Measurements from ENCODE around the gene ITGB4.
"Not testable (repeated sequence)": the region's sequence is repeated elsewhere in the genome, so short reads cannot be mapped to it uniquely, and the experiment has no call there.

The ITGB4 gene

DNA sequence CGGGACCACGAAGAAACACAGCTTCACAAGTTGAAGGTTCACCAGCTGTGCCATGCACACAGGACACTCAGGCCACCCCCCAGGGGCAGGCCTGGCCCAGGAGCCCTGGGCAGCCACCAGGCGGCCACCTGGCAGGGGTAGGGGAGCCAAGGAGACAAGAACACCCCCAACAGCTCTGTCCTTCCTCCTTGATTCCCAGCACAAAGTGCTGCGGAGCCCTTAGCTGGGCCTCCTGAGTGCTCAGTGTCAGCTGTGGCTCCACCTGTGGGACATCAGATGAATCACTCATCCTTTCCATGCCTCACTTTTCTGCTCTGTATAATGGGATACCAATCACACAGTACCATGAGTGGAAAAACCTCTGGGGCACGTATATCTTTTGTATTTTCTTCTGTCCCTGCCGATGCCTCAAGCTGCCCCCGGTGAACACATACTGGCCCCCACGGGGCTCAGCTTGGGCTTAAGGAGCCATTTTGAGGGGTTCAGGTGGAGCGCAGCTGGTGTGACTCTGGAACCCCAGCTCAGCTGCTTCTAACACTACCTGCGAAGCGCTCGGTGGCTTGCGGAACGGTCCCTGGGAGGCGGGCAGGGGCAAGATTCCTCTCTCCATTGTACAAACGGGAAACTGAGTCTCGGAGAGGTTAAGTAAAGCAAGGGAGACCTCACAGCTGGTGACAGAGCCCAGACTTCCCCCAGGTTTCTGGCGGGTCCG lies 31.7 kb downstream of the ITGB4 start:
- peaks cover 25% of the 10 kb centered on the region for H3K4me1 Mint-ChIP-seq
- no peak for ATAC-seq

DNA sequence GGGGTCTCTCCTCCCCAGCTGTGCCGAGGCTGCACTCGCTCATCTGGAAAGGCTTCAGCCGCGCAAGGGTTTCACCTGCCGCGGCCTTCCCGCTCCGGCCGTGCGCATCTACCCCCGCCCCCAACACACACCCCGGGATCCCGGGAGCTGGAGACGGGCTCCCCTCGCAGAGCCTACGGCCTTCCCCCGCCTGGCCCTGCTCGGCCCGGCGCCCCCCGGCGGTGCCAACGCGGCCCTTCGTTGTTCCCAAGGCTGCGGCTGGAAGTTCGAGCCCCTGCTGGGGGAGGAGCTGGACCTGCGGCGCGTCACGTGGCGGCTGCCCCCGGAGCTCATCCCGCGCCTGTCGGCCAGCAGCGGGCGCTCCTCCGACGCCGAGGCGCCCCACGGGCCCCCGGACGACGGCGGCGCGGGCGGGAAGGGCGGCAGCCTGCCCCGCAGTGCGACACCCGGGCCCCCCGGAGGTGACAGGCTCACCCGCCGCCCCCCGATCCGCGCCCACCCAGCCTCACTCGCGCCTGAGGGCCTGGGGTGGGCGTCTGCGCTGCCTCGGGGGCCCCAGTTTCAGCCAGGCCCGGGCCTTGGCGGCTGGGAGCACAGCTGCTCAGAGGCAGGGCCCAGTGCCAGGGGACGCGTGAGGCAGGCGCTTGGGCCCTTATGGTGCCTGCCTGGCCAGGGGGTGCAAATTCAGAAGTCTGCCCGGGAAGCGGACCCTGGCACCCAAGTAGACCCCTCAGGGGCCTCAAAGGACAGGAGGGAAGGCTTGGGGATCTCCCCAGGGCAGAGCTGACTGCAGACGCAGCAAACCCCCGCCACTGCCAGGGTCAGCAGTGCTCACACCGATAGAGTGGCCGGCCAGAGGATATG lies 32.5 kb downstream of the ITGB4 start:
- peaks cover 24% of the 10 kb centered on the region for H3K4me1 Mint-ChIP-seq

More for the DNA sequence above, 31.7 kb downstream of the ITGB4 start:
- peak overlapping the region; percentile 74 for H3K27ac Mint-ChIP-seq
- no peaks in the 10 kb centered on the region for H3K27me3 Mint-ChIP-seq
- H3K4me3 Mint-ChIP-seq = peak overlapping the region; percentile 72
- H3K36me3 Mint-ChIP-seq = no peaks in the 10 kb centered on the region
- H3K9me3 Mint-ChIP-seq = no peaks in the 10 kb centered on the region

DNA sequence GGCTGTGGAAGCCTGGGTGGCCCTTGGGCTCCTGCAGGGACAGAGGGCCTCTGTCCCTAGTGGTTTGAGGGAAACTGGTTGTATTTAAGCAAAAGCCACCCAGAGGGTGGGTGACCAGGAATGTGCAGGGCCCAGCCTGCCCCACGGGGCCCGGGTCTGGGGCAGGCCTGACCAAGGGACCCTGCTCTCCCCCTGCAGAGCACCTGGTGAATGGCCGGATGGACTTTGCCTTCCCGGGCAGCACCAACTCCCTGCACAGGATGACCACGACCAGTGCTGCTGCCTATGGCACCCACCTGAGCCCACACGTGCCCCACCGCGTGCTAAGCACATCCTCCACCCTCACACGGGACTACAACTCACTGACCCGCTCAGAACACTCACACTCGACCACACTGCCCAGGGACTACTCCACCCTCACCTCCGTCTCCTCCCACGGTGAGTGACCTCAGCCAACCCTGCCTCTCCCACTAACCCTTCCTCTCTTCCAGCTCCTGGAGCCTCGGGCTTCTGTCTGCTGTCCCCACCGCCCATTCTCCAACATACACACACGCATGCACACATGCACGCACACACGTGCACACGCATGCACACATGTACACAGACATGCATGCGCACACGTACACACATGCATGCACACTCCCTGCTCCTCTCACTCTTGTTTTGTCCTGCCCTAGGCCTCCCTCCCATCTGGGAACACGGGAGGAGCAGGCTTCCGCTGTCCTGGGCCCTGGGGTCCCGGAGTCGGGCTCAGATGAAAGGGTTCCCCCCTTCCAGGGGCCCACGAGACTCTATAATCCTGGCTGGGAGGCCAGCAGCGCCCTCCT lies 33.3 kb downstream of the ITGB4 start:
- Mint-ChIP-seq H3K36me3 (peaks cover 9% of the 10 kb centered on the region), H3K4me3 (peak overlapping the region; percentile 24), H3K27me3 (no peaks in the 10 kb centered on the region), H3K4me1 (peaks cover 22% of the 10 kb centered on the region), H3K9me3 (no peaks in the 10 kb centered on the region), H3K27ac (peak overlapping the region; percentile 66)
- ATAC-seq = no peak

More for the DNA sequence above, 32.5 kb downstream of the ITGB4 start:
- no peaks in the 10 kb centered on the region for H3K9me3 Mint-ChIP-seq
- peaks cover 2% of the 10 kb centered on the region for H3K36me3 Mint-ChIP-seq
- peak; percentile 86 for ATAC-seq
- peak overlapping the region; percentile 72 for H3K4me3 Mint-ChIP-seq
- H3K27ac Mint-ChIP-seq = peak overlapping the region; percentile 74
- H3K27me3 Mint-ChIP-seq = no peaks in the 10 kb centered on the region

DNA sequence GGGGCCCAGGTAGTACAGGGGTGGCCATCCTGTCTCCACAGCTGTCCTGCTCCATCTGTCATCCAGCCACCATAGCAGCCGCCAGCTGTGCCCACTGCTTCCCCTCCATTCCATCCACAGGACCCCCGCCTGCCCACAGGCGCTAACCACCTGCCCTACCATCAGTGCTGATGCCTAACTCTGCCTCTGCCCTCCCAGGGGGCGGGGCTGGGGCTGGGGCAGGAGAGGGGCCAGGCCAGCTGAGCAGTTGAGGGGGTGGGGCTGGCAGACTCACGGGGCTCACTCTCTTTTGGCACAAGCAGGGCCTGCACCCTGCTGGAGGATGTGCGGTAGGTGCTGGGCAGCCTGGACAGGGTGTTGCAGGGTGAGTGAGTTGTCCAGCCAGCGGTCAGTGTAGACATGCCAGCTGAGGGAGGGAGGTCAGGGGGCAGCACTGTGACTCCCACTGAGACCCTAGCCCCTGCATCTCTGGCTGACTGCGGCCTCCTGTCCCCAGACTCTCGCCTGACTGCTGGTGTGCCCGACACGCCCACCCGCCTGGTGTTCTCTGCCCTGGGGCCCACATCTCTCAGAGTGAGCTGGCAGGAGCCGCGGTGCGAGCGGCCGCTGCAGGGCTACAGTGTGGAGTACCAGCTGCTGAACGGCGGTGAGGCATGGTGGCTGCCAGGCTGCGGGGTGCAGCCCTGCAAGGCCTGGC lies 34.1 kb downstream of the ITGB4 start:
- H3K36me3 Mint-ChIP-seq = peaks cover 9% of the 10 kb centered on the region
- no peaks in the 10 kb centered on the region for H3K27me3 Mint-ChIP-seq
- H3K4me3 Mint-ChIP-seq = peak overlapping the region; percentile 24
- H3K9me3 Mint-ChIP-seq = no peaks in the 10 kb centered on the region
- ATAC-seq = no peak
- H3K4me1 Mint-ChIP-seq = peaks cover 15% of the 10 kb centered on the region
- H3K27ac Mint-ChIP-seq = peak overlapping the region; percentile 66

DNA sequence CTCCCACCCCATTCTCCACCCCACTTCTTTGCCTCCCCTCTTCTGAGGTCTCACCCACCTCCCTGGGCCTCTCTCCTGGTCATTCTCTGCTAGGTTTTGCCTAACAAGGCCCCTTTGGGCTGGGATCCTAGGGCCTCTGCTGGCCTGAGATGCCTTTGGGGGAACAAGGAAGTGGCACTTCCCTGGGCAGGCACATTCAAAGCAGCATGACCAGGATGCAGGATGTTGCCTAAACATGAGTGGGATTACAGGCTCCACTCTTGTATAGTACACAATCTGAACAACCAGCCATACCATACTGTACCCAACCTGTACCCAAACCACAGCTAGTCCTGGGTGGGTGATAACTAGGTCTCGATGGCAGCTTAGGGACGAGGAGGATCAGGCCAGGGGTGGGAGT lies 34.7 kb downstream of the ITGB4 start:
- Mint-ChIP-seq H3K9me3 (no peaks in the 10 kb centered on the region), H3K36me3 (peaks cover 9% of the 10 kb centered on the region), H3K27me3 (no peaks in the 10 kb centered on the region), H3K4me1 (peaks cover 15% of the 10 kb centered on the region), H3K4me3 (no peak overlapping the region), H3K27ac (no peak overlapping the region)
- no peak for ATAC-seq

DNA sequence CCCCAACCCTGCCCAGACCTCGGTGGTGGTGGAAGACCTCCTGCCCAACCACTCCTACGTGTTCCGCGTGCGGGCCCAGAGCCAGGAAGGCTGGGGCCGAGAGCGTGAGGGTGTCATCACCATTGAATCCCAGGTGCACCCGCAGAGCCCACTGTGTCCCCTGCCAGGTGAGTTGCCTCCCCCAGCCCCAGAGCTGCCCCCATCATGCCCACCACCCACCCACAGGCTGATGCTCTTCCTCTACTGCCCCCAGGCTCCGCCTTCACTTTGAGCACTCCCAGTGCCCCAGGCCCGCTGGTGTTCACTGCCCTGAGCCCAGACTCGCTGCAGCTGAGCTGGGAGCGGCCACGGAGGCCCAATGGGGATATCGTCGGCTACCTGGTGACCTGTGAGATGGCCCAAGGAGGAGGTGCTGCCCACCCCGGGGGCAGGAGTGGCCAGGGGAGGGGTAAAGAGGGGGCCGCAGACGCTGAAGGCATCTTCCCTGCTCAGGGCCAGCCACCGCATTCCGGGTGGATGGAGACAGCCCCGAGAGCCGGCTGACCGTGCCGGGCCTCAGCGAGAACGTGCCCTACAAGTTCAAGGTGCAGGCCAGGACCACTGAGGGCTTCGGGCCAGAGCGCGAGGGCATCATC lies 35.3 kb downstream of the ITGB4 start:
- Mint-ChIP-seq H3K27me3 (no peaks in the 10 kb centered on the region), H3K27ac (no peak overlapping the region), H3K36me3 (peaks cover 9% of the 10 kb centered on the region), H3K4me1 (peaks cover 15% of the 10 kb centered on the region), H3K9me3 (no peaks in the 10 kb centered on the region), H3K4me3 (no peak overlapping the region)
- no peak for ATAC-seq

DNA sequence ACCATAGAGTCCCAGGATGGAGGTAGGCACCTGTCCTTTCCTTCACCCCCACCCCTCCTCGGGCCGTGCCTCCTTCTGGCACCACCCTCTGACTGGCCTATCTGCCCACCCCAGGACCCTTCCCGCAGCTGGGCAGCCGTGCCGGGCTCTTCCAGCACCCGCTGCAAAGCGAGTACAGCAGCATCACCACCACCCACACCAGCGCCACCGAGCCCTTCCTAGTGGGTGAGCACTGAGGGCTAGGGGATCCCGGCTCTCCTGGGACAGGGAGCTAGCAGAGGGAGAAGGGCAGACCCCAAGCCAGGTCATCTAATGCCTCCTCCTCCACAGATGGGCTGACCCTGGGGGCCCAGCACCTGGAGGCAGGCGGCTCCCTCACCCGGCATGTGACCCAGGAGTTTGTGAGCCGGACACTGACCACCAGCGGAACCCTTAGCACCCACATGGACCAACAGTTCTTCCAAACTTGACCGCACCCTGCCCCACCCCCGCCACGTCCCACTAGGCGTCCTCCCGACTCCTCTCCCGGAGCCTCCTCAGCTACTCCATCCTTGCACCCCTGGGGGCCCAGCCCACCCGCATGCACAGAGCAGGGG lies 35.9 kb downstream of the ITGB4 start:
- Mint-ChIP-seq H3K27me3 (no peaks in the 10 kb centered on the region), H3K27ac (no peak overlapping the region), H3K36me3 (peaks cover 10% of the 10 kb centered on the region), H3K4me3 (no peak overlapping the region), H3K9me3 (no peaks in the 10 kb centered on the region), H3K4me1 (peaks cover 15% of the 10 kb centered on the region)
- ATAC-seq = no peak

DNA sequence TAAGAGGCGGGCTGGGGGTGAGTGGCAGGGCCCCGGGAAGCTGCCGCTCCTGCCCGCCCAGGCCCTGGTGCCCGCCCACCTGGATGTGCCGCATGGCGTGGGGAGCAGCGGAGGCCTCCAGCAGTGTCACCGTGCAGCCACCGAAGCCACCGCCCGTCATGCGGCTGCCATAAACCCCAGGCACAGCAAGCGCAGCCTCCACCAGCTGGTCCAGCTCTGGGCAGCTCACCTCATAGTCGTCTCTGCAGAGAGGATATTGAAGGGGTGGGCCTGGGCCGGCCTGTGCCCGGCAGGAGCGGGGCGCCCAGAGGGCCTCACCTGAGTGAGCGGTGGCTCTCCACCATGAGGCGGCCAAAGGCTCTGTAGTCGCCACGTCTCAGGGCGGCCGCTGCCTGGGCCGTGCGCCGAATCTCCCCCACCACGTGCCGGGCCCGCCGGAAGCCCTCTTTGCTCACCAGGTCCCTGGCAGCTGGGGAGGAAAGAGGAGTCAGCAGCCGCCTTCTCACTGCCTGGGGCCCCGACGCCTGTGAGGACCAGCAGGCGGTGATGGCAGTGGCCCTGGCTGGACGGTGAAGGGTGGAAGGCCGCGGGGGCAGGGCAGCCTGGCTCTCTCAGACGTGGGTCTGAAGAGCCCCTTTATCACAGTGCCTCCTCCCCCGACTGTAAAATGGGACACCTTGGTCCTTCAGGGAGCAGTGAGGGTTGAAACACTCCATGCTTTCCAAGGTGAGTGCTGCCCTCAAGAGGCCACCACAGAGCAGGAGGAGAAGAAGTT lies 37.1 kb downstream of the ITGB4 start:
- Mint-ChIP-seq H3K4me1 (peaks cover 21% of the 10 kb centered on the region), H3K9me3 (no peaks in the 10 kb centered on the region), H3K27ac (no peak overlapping the region), H3K27me3 (no peaks in the 10 kb centered on the region), H3K36me3 (peaks cover 17% of the 10 kb centered on the region), H3K4me3 (no peak overlapping the region)
- ATAC-seq = no peak

DNA sequence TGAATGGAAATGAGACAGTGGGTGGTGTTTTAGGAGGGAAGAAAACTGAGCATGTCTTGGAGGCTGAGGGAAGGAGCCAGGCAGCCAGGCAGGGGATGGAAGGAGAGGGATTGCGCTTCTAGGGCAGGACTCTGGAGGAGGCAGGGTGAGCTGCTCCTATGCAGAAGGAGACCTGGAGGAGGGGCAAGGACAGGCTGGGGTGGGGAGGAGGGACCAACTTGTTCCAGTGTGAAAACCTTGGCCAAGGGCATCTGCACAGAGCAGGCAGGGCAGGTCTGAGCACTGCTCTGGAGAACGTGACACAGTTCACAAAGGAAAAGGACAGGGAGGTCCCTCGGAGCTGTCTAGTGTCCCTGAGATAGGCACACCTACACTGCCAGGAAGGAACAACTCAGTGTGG lies 38.2 kb downstream of the ITGB4 start:
- no peak overlapping the region for H3K4me3 Mint-ChIP-seq
- no peaks in the 10 kb centered on the region for H3K9me3 Mint-ChIP-seq
- peak overlapping the region; percentile 55 for H3K27ac Mint-ChIP-seq
- peaks cover 31% of the 10 kb centered on the region for H3K4me1 Mint-ChIP-seq
- H3K27me3 Mint-ChIP-seq = no peaks in the 10 kb centered on the region
- ATAC-seq = no peak
- H3K36me3 Mint-ChIP-seq = peaks cover 17% of the 10 kb centered on the region

DNA sequence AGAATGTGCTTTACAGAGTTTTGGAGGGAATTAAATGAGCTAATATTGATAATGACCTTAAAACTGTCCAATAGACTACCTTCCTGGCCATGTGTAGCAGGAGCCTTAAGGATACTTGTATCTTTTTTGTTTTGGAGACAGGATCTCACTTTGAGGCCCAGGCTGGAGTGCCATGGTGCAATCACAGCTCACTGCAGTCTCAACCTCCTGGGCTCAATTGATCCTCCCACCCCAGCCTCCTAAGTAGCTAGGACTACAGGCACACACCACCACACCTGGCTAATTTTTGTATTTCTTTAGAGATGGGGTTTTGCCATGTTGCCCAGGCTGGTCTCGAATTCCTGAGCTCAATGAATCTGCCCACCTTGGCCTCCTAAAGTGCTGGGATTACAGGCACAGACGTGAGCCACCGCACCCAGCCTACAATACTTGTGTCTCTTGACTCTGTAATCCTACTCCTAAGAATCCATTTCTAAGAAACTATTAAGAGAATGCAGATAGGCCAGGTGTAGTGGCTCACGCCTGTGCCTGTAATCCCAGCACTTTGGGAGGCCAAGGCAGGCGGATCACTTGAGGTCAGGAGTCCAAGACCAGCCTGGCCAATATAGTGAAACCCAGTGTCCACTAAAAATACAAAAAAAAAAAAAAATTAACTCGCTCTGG lies 38.9 kb downstream of the ITGB4 start:
- not testable (repeated sequence) for H3K27ac Mint-ChIP-seq, H3K4me3 Mint-ChIP-seq, H3K9me3 Mint-ChIP-seq, H3K27me3 Mint-ChIP-seq, ATAC-seq
- Mint-ChIP-seq H3K36me3 (peaks cover 17% of the 10 kb centered on the region), H3K4me1 (peaks cover 28% of the 10 kb centered on the region)

DNA sequence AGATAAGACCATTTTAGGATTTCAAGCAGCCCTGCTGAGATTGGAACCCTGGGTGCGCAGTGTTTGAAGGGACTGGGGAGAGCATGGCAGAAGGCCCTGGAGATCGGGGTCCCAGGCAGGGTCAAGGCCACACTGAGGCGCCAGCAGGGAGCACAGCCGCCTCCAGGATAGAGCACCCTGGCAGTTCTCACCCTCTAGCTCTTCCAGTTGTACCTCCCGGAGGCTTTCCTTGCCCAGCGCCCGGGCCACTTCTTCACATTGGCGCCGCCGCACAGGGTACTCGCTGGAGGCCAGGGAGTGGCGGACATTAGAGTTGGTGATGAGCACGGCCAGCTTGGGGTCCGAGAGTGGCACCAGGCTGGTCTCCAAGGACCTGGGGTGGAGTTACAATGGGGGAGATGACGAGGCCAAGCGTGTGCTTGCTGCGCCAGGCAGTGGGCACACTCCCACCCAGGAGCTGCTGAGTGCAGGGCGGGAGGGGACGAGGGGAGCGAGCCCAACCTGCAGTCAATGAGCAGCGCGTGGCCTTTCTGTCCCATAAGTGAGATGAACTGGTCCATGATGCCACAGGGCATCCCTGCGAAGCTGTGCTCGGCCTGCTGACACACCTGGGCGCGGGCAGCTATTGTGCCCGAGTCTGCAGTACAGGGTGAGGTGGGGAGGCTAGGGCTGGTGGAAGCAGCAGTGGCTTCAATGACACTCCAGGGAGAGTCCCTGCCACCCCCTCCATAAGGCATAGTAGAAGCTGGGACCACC lies 41.4 kb downstream of the ITGB4 start:
- no peak for ATAC-seq
- H3K36me3 Mint-ChIP-seq = peaks cover 17% of the 10 kb centered on the region
- H3K4me3 Mint-ChIP-seq = peak overlapping the region; percentile 15
- no peak overlapping the region for H3K27ac Mint-ChIP-seq
- H3K9me3 Mint-ChIP-seq = no peaks in the 10 kb centered on the region
- H3K27me3 Mint-ChIP-seq = no peaks in the 10 kb centered on the region
- peaks cover 31% of the 10 kb centered on the region for H3K4me1 Mint-ChIP-seq

DNA sequence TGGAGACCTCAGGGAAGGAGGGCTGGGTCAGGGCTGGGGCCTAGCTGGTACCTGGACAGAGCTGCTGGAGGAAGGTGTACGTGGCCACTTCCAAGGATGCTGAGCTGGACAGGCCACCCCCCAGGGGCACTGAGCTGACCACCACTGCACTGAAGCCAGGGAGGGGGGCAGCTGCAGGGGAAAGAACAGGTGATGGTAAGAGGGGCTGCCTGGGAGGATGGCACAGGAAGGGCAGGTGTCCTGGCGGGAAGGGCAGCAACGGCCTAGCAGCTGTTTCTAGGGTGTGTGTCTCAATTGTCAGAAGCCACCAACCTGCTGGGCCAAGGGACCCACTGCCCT lies 42.0 kb downstream of the ITGB4 start:
- Mint-ChIP-seq H3K4me3 (peak overlapping the region; percentile 15), H3K4me1 (peaks cover 31% of the 10 kb centered on the region), H3K27ac (no peak overlapping the region), H3K9me3 (no peaks in the 10 kb centered on the region), H3K27me3 (no peaks in the 10 kb centered on the region), H3K36me3 (peaks cover 17% of the 10 kb centered on the region)
- ATAC-seq = no peak
